ENCODE data around the gene STAT5B. TPM values are rescaled to one million over a fixed set of nuclear protein-coding genes. Genes with fewer than 3 reads are reported as not detected.

STAT5B gene
- total and polyA plus RNA-seq, 5 donors from 2014 or later: 109 to 241 (median 114) TPM

DNA sequence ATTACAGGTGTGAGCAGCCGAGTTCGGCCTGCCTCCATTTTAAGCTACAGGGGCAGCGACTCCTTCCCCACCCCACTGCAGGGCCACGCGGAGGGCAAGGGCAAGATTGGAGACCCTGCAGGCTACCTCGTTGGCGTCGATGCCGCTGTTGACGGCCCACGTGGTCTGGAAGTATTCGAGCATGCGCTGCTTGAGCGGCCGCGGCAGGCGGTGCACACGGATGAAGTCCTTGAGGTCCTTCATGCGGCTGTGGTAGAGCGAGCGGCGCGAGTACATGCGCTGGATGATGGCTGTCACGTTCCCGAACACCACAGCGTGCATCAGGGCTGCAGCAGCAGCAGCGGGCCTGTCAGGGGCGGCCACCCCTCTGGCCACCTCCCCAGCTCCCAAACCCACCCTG, 106.8 kb downstream of the STAT5B start:
- no peaks in the 10 kb centered on the region for H3K36me3 Mint-ChIP-seq
- no peak overlapping the region for H3K27ac Mint-ChIP-seq
- no peak overlapping the region for H3K4me3 ChIP-seq (ENCODE audit: low read depth, low read length)
- no peak for DNase-seq
- no peaks in the 10 kb centered on the region for H3K27me3 ChIP-seq (ENCODE audit: control insufficient read depth, insufficient read depth, low read length)
- no peak overlapping the region for H3K27ac ChIP-seq (ENCODE audit: insufficient read depth, low read length, poor library complexity, severe bottlenecking)
- ATAC-seq (ENCODE audit: low read depth in 2 of 2): no peak
- no peaks in the 10 kb centered on the region for H3K9me3 ChIP-seq (ENCODE audit: control insufficient read depth in 2 of 2, low read length in 2 of 2)
- no peaks in the 10 kb centered on the region for H3K27me3 Mint-ChIP-seq
- H3K4me3 Mint-ChIP-seq: no peak overlapping the region
- H3K36me3 ChIP-seq (ENCODE audit: control insufficient read depth, insufficient read depth, low read length): no peaks in the 10 kb centered on the region
- peaks cover 0 to 2% (median 0%) of the 10 kb centered on the region in 4 donors for H3K4me1 Mint-ChIP-seq
- peaks cover 0 to 1% (median 0%) of the 10 kb centered on the region in 7 donors for H3K9me3 Mint-ChIP-seq
- H3K4me1 ChIP-seq (ENCODE audit: control insufficient read depth, insufficient read depth, low read length, poor library complexity, severe bottlenecking): no peaks in the 10 kb centered on the region

GRCh38 chr17:42167807-42168206, 108.4 kb downstream of the STAT5B start:
- Histone ChIP-seq H3K27ac (ENCODE audit: insufficient read depth, low read length, poor library complexity, severe bottlenecking) (no peak overlapping the region), H3K4me1 (ENCODE audit: control insufficient read depth, insufficient read depth, low read length, poor library complexity, severe bottlenecking) (no peaks in the 10 kb centered on the region), H3K36me3 (ENCODE audit: control insufficient read depth, insufficient read depth, low read length) (no peaks in the 10 kb centered on the region), H3K27me3 (ENCODE audit: control insufficient read depth, insufficient read depth, low read length) (no peaks in the 10 kb centered on the region), H3K9me3 (ENCODE audit: control insufficient read depth in 2 of 2, low read length in 2 of 2) (no peaks in the 10 kb centered on the region), H3K4me3 (ENCODE audit: low read depth, low read length) (no peak overlapping the region)
- peaks cover 0 to 2% (median 0%) of the 10 kb centered on the region in 7 donors for H3K9me3 Mint-ChIP-seq
- H3K27ac Mint-ChIP-seq: peak overlapping the region in 1 of 3 donors; percentile 71
- no peak overlapping the region for H3K4me3 Mint-ChIP-seq
- ATAC-seq (ENCODE audit: low read depth in 2 of 2): no peak
- H3K27me3 Mint-ChIP-seq: no peaks in the 10 kb centered on the region
- no peak for DNase-seq
- H3K4me1 Mint-ChIP-seq: peaks cover 0 to 2% (median 0%) of the 10 kb centered on the region in 4 donors
- H3K36me3 Mint-ChIP-seq: no peaks in the 10 kb centered on the region

GRCh38 chr17:42166196-42166763, 109.9 kb downstream of the STAT5B start:
- no peaks in the 10 kb centered on the region for H3K27me3 Mint-ChIP-seq
- Histone ChIP-seq H3K27me3 (ENCODE audit: control insufficient read depth, insufficient read depth, low read length) (no peaks in the 10 kb centered on the region), H3K9me3 (ENCODE audit: control insufficient read depth in 2 of 2, low read length in 2 of 2) (no peaks in the 10 kb centered on the region), H3K4me3 (ENCODE audit: low read depth, low read length) (no peak overlapping the region), H3K4me1 (ENCODE audit: control insufficient read depth, insufficient read depth, low read length, poor library complexity, severe bottlenecking) (no peaks in the 10 kb centered on the region), H3K36me3 (ENCODE audit: control insufficient read depth, insufficient read depth, low read length) (no peaks in the 10 kb centered on the region), H3K27ac (ENCODE audit: insufficient read depth, low read length, poor library complexity, severe bottlenecking) (no peak overlapping the region)
- H3K27ac Mint-ChIP-seq: no peak overlapping the region
- no peaks in the 10 kb centered on the region for H3K36me3 Mint-ChIP-seq
- no peak for DNase-seq
- peaks cover 0 to 3% (median 0%) of the 10 kb centered on the region in 7 donors for H3K9me3 Mint-ChIP-seq
- peaks cover 0 to 2% (median 0%) of the 10 kb centered on the region in 4 donors for H3K4me1 Mint-ChIP-seq
- no peak overlapping the region for H3K4me3 Mint-ChIP-seq
- no peak for ATAC-seq (ENCODE audit: low read depth in 2 of 2)

DNA sequence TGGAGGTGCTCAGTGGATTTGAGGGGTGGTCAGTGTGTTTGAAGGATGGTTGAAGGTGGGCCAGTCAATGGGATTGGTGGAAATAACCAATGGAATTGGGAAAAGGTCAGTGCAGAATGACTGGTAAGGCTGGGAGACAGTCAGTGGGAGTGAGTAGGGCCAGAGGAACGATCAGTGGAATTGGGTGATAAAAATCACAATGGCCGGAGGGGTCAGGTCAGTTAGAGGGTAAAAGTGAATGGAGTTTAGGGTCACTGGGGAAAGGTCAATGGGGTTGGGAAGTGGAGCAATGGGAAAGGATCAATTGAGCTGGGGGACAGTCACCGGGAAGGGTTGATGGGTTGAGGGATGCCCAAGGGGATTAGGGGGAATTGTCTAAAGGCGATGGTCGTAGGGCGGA, 110.4 kb downstream of the STAT5B start:
- no peak overlapping the region for H3K4me3 Mint-ChIP-seq

GRCh38 chr17:42163696-42164407, 112.3 kb downstream of the STAT5B start:
- H3K36me3 Mint-ChIP-seq: no peaks in the 10 kb centered on the region
- no peak for ATAC-seq (ENCODE audit: low read depth in 2 of 2)
- peaks cover 0 to 2% (median 0%) of the 10 kb centered on the region in 4 donors for H3K4me1 Mint-ChIP-seq
- Histone ChIP-seq H3K4me1 (ENCODE audit: control insufficient read depth, insufficient read depth, low read length, poor library complexity, severe bottlenecking) (no peaks in the 10 kb centered on the region), H3K36me3 (ENCODE audit: control insufficient read depth, insufficient read depth, low read length) (no peaks in the 10 kb centered on the region), H3K27me3 (ENCODE audit: control insufficient read depth, insufficient read depth, low read length) (no peaks in the 10 kb centered on the region), H3K27ac (ENCODE audit: insufficient read depth, low read length, poor library complexity, severe bottlenecking) (no peak overlapping the region), H3K4me3 (ENCODE audit: low read depth, low read length) (no peak overlapping the region), H3K9me3 (ENCODE audit: control insufficient read depth in 2 of 2, low read length in 2 of 2) (no peaks in the 10 kb centered on the region)
- no peak overlapping the region for H3K4me3 Mint-ChIP-seq
- no peak for DNase-seq
- peaks cover 0 to 2% (median 0%) of the 10 kb centered on the region in 7 donors for H3K9me3 Mint-ChIP-seq
- H3K27ac Mint-ChIP-seq: peak overlapping the region in 1 of 3 donors; percentile 34
- H3K27me3 Mint-ChIP-seq: no peaks in the 10 kb centered on the region

More for the DNA sequence above, 110.4 kb downstream of the STAT5B start:
- Histone ChIP-seq H3K36me3 (ENCODE audit: control insufficient read depth, insufficient read depth, low read length) (no peaks in the 10 kb centered on the region), H3K9me3 (ENCODE audit: control insufficient read depth in 2 of 2, low read length in 2 of 2) (no peaks in the 10 kb centered on the region), H3K4me1 (ENCODE audit: control insufficient read depth, insufficient read depth, low read length, poor library complexity, severe bottlenecking) (no peaks in the 10 kb centered on the region), H3K27me3 (ENCODE audit: control insufficient read depth, insufficient read depth, low read length) (no peaks in the 10 kb centered on the region), H3K4me3 (ENCODE audit: low read depth, low read length) (no peak overlapping the region), H3K27ac (ENCODE audit: insufficient read depth, low read length, poor library complexity, severe bottlenecking) (no peak overlapping the region)
- no peak for ATAC-seq (ENCODE audit: low read depth in 2 of 2)
- no peaks in the 10 kb centered on the region for H3K36me3 Mint-ChIP-seq
- H3K9me3 Mint-ChIP-seq: peaks cover 0 to 2% (median 0%) of the 10 kb centered on the region in 7 donors
- H3K27me3 Mint-ChIP-seq: no peaks in the 10 kb centered on the region
- no peak for DNase-seq
- H3K4me1 Mint-ChIP-seq: peaks cover 0 to 2% (median 0%) of the 10 kb centered on the region in 4 donors
- H3K27ac Mint-ChIP-seq: no peak overlapping the region

DNA sequence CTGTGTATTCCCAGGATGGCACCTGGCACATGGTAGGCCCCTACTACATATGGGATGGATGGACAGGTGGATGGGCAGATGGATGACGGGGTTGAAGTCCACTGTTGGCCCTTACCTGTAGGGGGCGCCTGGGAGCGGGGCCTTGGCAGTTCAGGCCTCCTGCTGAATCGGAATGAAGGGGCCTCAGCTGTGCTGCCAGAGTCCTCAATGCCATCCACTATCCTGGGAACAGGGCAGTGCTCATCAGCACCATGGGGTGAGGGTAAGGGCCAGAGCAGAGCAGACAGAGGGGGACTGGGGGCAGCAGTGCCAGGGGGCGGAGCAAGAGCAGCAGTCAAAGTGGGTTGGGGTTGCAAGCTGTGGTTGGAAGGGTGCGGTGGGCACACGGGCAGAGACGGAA, 113.1 kb downstream of the STAT5B start:
- no peak for ATAC-seq (ENCODE audit: low read depth in 2 of 2)
- Histone ChIP-seq H3K27ac (ENCODE audit: insufficient read depth, low read length, poor library complexity, severe bottlenecking) (no peak overlapping the region), H3K9me3 (ENCODE audit: control insufficient read depth in 2 of 2, low read length in 2 of 2) (no peaks in the 10 kb centered on the region), H3K4me3 (ENCODE audit: low read depth, low read length) (no peak overlapping the region), H3K4me1 (ENCODE audit: control insufficient read depth, insufficient read depth, low read length, poor library complexity, severe bottlenecking) (no peaks in the 10 kb centered on the region), H3K36me3 (ENCODE audit: control insufficient read depth, insufficient read depth, low read length) (no peaks in the 10 kb centered on the region), H3K27me3 (ENCODE audit: control insufficient read depth, insufficient read depth, low read length) (no peaks in the 10 kb centered on the region)
- Mint-ChIP-seq H3K4me3 (no peak overlapping the region), H3K9me3 (peaks cover 0 to 2% (median 0%) of the 10 kb centered on the region in 7 donors), H3K4me1 (peaks cover 0 to 2% (median 0%) of the 10 kb centered on the region in 4 donors), H3K27me3 (no peaks in the 10 kb centered on the region), H3K36me3 (no peaks in the 10 kb centered on the region), H3K27ac (peak overlapping the region in 1 of 3 donors; percentile 68)
- peak in 1 of 3 donors; percentile 36 for DNase-seq

DNA sequence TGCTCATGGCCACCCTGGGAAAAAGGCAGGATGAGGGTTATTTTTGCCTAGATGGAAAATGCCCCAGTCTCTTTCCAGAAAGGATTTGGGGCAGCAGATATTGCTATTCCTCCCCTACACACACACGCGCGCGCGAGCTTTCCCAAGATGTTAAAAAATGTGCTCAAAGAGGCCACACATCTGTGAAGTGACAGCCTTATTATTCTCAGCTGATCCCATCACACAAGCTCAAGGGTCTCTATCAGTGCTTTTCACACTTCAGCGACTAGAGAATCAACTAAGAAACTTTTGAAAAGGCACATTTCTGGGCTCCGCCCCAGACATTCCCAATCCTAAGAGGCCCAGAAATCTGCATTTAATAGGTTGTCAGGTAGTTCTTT, 115.7 kb downstream of the STAT5B start:
- no peaks in the 10 kb centered on the region for H3K36me3 ChIP-seq (ENCODE audit: control insufficient read depth, insufficient read depth, low read length)
- no peak for DNase-seq
- peaks cover 2% of the 10 kb centered on the region for H3K4me1 ChIP-seq (ENCODE audit: control insufficient read depth, insufficient read depth, low read length, poor library complexity, severe bottlenecking)
- H3K27ac Mint-ChIP-seq: no peak overlapping the region
- no peaks in the 10 kb centered on the region for H3K9me3 ChIP-seq (ENCODE audit: control insufficient read depth in 2 of 2, low read length in 2 of 2)
- no peak overlapping the region for H3K27ac ChIP-seq (ENCODE audit: insufficient read depth, low read length, poor library complexity, severe bottlenecking)
- H3K27me3 Mint-ChIP-seq: no peaks in the 10 kb centered on the region
- no peaks in the 10 kb centered on the region for H3K27me3 ChIP-seq (ENCODE audit: control insufficient read depth, insufficient read depth, low read length)
- ATAC-seq (ENCODE audit: low read depth in 2 of 2): no peak
- H3K4me3 ChIP-seq (ENCODE audit: low read depth, low read length): no peak overlapping the region
- H3K36me3 Mint-ChIP-seq: no peaks in the 10 kb centered on the region
- no peak overlapping the region for H3K4me3 Mint-ChIP-seq
- peaks cover 0 to 9% (median 0%) of the 10 kb centered on the region in 4 donors for H3K4me1 Mint-ChIP-seq
- peaks cover 0 to 2% (median 0%) of the 10 kb centered on the region in 7 donors for H3K9me3 Mint-ChIP-seq

Measured in CD4-positive, CD25-positive, alpha-beta regulatory T cell (primary cell).